H1 (cell line): Measurements from ENCODE around the gene TGM3. TPM values are rescaled to one million over a fixed set of nuclear protein-coding genes. Genes with fewer than 3 reads are reported as not detected.
A peak's percentile ranks its signal among the peaks of the same experiment; 100 is the strongest.

Source experiments
- CTCF ChIA-PET: fragments of 300-600 bp; sonication (Branson Sonifier 250); formaldehyde crosslinking; loops from one replicate; lab custom pipeline; 2021; ENCODE audit not compliant: partially characterized antibody; lab: Charles Lee
- POLR2A ChIA-PET: fragments of 300-600 bp; sonication (Branson Sonifier 250); formaldehyde crosslinking; loops from one replicate; lab custom pipeline; 2021; ENCODE audit warnings: inconsistent platforms; ENCODE audit not compliant: partially characterized antibody; lab: Charles Lee
- DNase-seq, 2 experiments: peaks; one replicate each; pipeline versions ENCODE4 v3.0.0 to v3.0.0-alpha.2; 2010 to 2022; ENCODE audit warnings: low spot score in 2 of 2, low read depth in 1 of 2, mixed read lengths in 1 of 2
- FAIRE-seq: peaks from 2 replicates; lab custom pipeline; 2011; peaks lifted over from hg19 to GRCh38; lab: Jason Lieb, UNC
- H2AFZ ChIP-seq: 2 replicates; pipeline ENCODE4 v1.8.1; 2012; ENCODE audit warnings: low read length, inconsistent platforms
- H2AK5ac ChIP-seq: 2 replicates; pipeline ENCODE4 v1.6.1; 2013; ENCODE audit warnings: low read depth, low read length
- H2BK120ac ChIP-seq: replicated peaks from 2 replicates; pipeline ENCODE3; 2013; ENCODE audit warnings: low read depth, low read length, inconsistent platforms
- H2BK12ac ChIP-seq: 2 replicates; pipeline ENCODE4 v1.6.1; 2013; ENCODE audit warnings: low read depth, low read length
- H2BK15ac ChIP-seq: 2 replicates; pipeline ENCODE4 v1.6.1; 2013; ENCODE audit warnings: low read length
- H2BK20ac ChIP-seq: 2 replicates; pipeline ENCODE4 v1.6.1; 2013; ENCODE audit warnings: low read length
- H2BK5ac ChIP-seq: 2 replicates; pipeline ENCODE4 v1.6.1; 2013; ENCODE audit warnings: low read depth, low read length
- H3K14ac ChIP-seq: 2 replicates; pipeline ENCODE4 v1.6.1; 2013; ENCODE audit warnings: inconsistent platforms; ENCODE audit not compliant: insufficient read length
- H3K18ac ChIP-seq: 2 replicates; pipeline ENCODE4 v1.6.1; 2013; ENCODE audit warnings: low read length; ENCODE audit errors: extremely low read depth
- H3K23ac ChIP-seq: 2 replicates; pipeline ENCODE4 v1.6.1; 2013; ENCODE audit warnings: inconsistent platforms; ENCODE audit not compliant: insufficient read length
- H3K23me2 ChIP-seq: 2 replicates; pipeline ENCODE4 v1.6.1; 2013; ENCODE audit warnings: low read depth, low read length
- H3K27ac ChIP-seq: 2 replicates; pipeline ENCODE4 v1.6.1; 2011; ENCODE audit warnings: low read depth, low read length, inconsistent platforms
- H3K27me3 ChIP-seq, 4 experiments: replicated peaks in 1 of 4; 1 replicate in 1 of 4; 2 replicates in 3 of 4; pipeline versions ENCODE4 v1.6.1 to v1.8.1; 2011 to 2013; ENCODE audit warnings: low read length in 3 of 4, mild to moderate bottlenecking in 3 of 4, inconsistent platforms in 2 of 4, mixed read lengths in 2 of 4, moderate library complexity in 1 of 4; ENCODE audit not compliant: control insufficient read depth in 3 of 4, insufficient read depth in 3 of 4; ENCODE audit errors: extremely low read depth in 1 of 4
- H3K36me3 ChIP-seq, 4 experiments: 2 replicates each; pipeline versions ENCODE4 v1.6.1 to v1.8.1; 2011 to 2013; ENCODE audit warnings: mild to moderate bottlenecking in 4 of 4, low read length in 3 of 4, moderate library complexity in 2 of 4, control low read depth in 1 of 4, inconsistent platforms in 1 of 4; ENCODE audit not compliant: insufficient read depth in 4 of 4, control insufficient read depth in 2 of 4
- H3K4ac ChIP-seq: replicated peaks from 2 replicates; pipeline ENCODE3; 2013; ENCODE audit warnings: low read length, low read depth, mixed read lengths, inconsistent platforms; ENCODE audit not compliant: insufficient read length
- H3K4me1 ChIP-seq, 4 experiments: replicated peaks in 1 of 4; 1 replicate in 1 of 4; 2 replicates in 3 of 4; pipeline versions ENCODE4 v1.6.1 to v1.8.1; 2011 to 2013; ENCODE audit warnings: low read length in 3 of 4, inconsistent platforms in 2 of 4, mixed read lengths in 1 of 4; ENCODE audit not compliant: insufficient read depth in 4 of 4, control insufficient read depth in 3 of 4
- H3K4me2 ChIP-seq, 2 experiments: 2 replicates each; pipeline versions ENCODE4 v1.6.1 to v1.8.1; 2011 to 2013; ENCODE audit warnings: low read depth in 2 of 2, low read length in 2 of 2, control low read depth in 1 of 2, inconsistent platforms in 1 of 2, mild to moderate bottlenecking in 1 of 2; ENCODE audit not compliant: insufficient read depth in 1 of 2
- H3K4me3 ChIP-seq, 4 experiments: fragments of 200-600, 300-600 bp in 1 of 4; sonication (generic), shearing (Covaris generic), sonication (Bioruptor Twin) in 1 of 4; 2 replicates each; pipeline versions ENCODE4 v1.5.1 to v1.8.1; 2011 to 2016; ENCODE audit warnings: low read length in 4 of 4, low read depth in 3 of 4, control low read depth in 2 of 4, inconsistent platforms in 2 of 4, mild to moderate bottlenecking in 2 of 4, mixed read lengths in 1 of 4, moderate library complexity in 1 of 4; ENCODE audit not compliant: insufficient read depth in 2 of 4; ENCODE audit errors: extremely low read depth in 1 of 4
- H3K56ac ChIP-seq: replicated peaks from 2 replicates; pipeline ENCODE3; 2013; ENCODE audit warnings: low read depth, mild to moderate bottlenecking, mixed read lengths, low read length, inconsistent platforms; ENCODE audit not compliant: insufficient read length
- H3K79me1 ChIP-seq: 2 replicates; pipeline ENCODE4 v1.6.1; 2013; ENCODE audit warnings: low read depth, low read length, control low read depth
- H3K79me2 ChIP-seq, 2 experiments: 2 replicates each; pipeline versions ENCODE4 v1.6.1 to v1.8.1; 2012 to 2013; ENCODE audit warnings: low read length in 2 of 2, mild to moderate bottlenecking in 2 of 2, inconsistent platforms in 1 of 2; ENCODE audit not compliant: insufficient read depth in 2 of 2, control insufficient read depth in 1 of 2
- H3K9ac ChIP-seq, 4 experiments: replicated peaks in 1 of 4; 1 replicate in 1 of 4; 2 replicates in 3 of 4; pipeline versions ENCODE4 v1.6.1 to v1.8.1; 2011 to 2013; ENCODE audit warnings: low read depth in 3 of 4, low read length in 3 of 4, control low read depth in 2 of 4, mild to moderate bottlenecking in 2 of 4, moderate library complexity in 2 of 4, inconsistent platforms in 1 of 4; ENCODE audit errors: extremely low read depth in 1 of 4
- H3K9me3 ChIP-seq, 2 experiments: 2 replicates each; pipeline versions ENCODE4 v1.6.1 to v1.8.1; 2012 to 2013; ENCODE audit warnings: mild to moderate bottlenecking in 2 of 2, moderate library complexity in 2 of 2, control low read depth in 1 of 2, inconsistent platforms in 1 of 2, low read depth in 1 of 2, low read length in 1 of 2, mixed read lengths in 1 of 2; ENCODE audit not compliant: insufficient read depth in 2 of 2
- H4K20me1 ChIP-seq, 2 experiments: replicated peaks in 1 of 2; 2 replicates each; pipeline versions ENCODE3 to v1.8.1; 2011 to 2013; ENCODE audit warnings: inconsistent platforms in 2 of 2, low read length in 2 of 2, mild to moderate bottlenecking in 1 of 2; ENCODE audit not compliant: insufficient read depth in 2 of 2, control insufficient read depth in 1 of 2
- H4K5ac ChIP-seq: 2 replicates; pipeline ENCODE4 v1.6.1; 2013; ENCODE audit warnings: low read length, low read depth, mixed read lengths, inconsistent platforms; ENCODE audit not compliant: insufficient read length
- H4K8ac ChIP-seq: 2 replicates; pipeline ENCODE4 v1.8.0; 2013; ENCODE audit warnings: mild to moderate bottlenecking, moderate library complexity, low read length, inconsistent platforms; ENCODE audit not compliant: insufficient read depth; ENCODE audit errors: extremely low read depth
- H4K91ac ChIP-seq: replicated peaks from 2 replicates; pipeline ENCODE3; 2013; ENCODE audit warnings: low read length, mixed read lengths, inconsistent platforms; ENCODE audit not compliant: insufficient read length
- ASH2L ChIP-seq: fragments of 200-600, 300-600 bp; sonication (generic); IDR thresholded peaks from one replicate; pipeline ENCODE4 v1.7.1; 2017; ENCODE audit warnings: low read length
- BACH1 ChIP-seq: IDR thresholded peaks from 2 replicates; pipeline ENCODE4 v1.6.1; 2012; ENCODE audit warnings: low read length, improper control_type of control experiment
- CBX5 ChIP-seq: fragments of 300-800, 300-1000 bp; sonication (generic); IDR thresholded peaks from 2 replicates; pipeline ENCODE4 v1.7.1; 2016; ENCODE audit warnings: antibody characterized with exemption, low read length, low read depth
- EP300 ChIP-seq, 2 experiments: IDR thresholded peaks; 1 replicate in 1 of 2; 2 replicates in 1 of 2; pipeline ENCODE4 v1.6.1; 2011 to 2012; ENCODE audit warnings: low read depth in 2 of 2, low read length in 2 of 2, mild to moderate bottlenecking in 2 of 2, borderline replicate concordance in 1 of 2, inconsistent platforms in 1 of 2, moderate library complexity in 1 of 2
- EZH2 ChIP-seq: fragments of 200-600 bp; sonication (generic); IDR thresholded peaks from 2 replicates; pipeline ENCODE4 v1.7.1; 2012; ENCODE audit warnings: low read depth, mild to moderate bottlenecking, moderate library complexity, low read length, inconsistent platforms; ENCODE audit not compliant: severe bottlenecking
- FOSL1 ChIP-seq: IDR thresholded peaks from 2 replicates; pipeline ENCODE4 v1.6.1; 2011; ENCODE audit warnings: mild to moderate bottlenecking, low read depth, low read length, moderate library complexity; ENCODE audit not compliant: insufficient read depth
- KDM4A ChIP-seq: IDR thresholded peaks from one replicate; pipeline ENCODE4 v1.7.1; 2012; ENCODE audit warnings: low read depth, mild to moderate bottlenecking, moderate library complexity, low read length, inconsistent platforms; ENCODE audit not compliant: severe bottlenecking
- TAF7 ChIP-seq: optimal IDR thresholded peaks from 2 replicates; pipeline ENCODE3; 2011; ENCODE audit warnings: low read depth, mild to moderate bottlenecking, inconsistent platforms, low read length, moderate library complexity, borderline replicate concordance
- USF2 ChIP-seq: IDR thresholded peaks from 2 replicates; pipeline ENCODE4 v1.6.1; 2011; ENCODE audit warnings: low read length, improper control_type of control experiment
- ZNF274 ChIP-seq: IDR thresholded peaks from 2 replicates; pipeline ENCODE4 v1.7.0; 2012; ENCODE audit warnings: low read length, borderline replicate concordance; ENCODE audit errors: extremely low read depth
- WGBS, 2 experiments: shearing (Covaris generic) in 1 of 2; methylation state at CpG; one replicate each; pipeline versions ENCODE4 v1.1.6 to v1.1.7; 2013 to 2015; ENCODE audit warnings: low lambda C conversion rate in 2 of 2, mixed read lengths in 2 of 2, inconsistent platforms in 1 of 2, low coverage in 1 of 2, missing lambda C conversion rate in 1 of 2; ENCODE audit not compliant: insufficient replicate concordance in 2 of 2, insufficient coverage in 1 of 2, insufficient read length in 1 of 2; ENCODE audit errors: extremely low coverage in 1 of 2, missing lambda C conversion rate in 1 of 2; 5-methylcytosine and 5-hydroxymethylcytosine counted together
- polyA plus RNA-seq, 7 experiments: library from polyadenylated mRNA; depleted of rRNA in 3 of 7; stranded (reverse) in 5 of 7; unstranded in 2 of 7; fragments of >200 nt in 5 of 7; fragments of 200-250 nt in 2 of 7; gene quantifications; 1 replicate in 5 of 7; 2 replicates in 1 of 7; 4 replicates in 1 of 7; pipeline versions ENCODE4 v1.2.1 to v1.2.3, GENCODE V29; 2011 to 2013; ENCODE audit warnings: missing spikeins in 2 of 7, mixed read lengths in 2 of 7
- total RNA-seq: library from RNA; stranded (reverse); fragmentation: NEBNext Ultra II Directional; extraction: Animal tissue kit (Norgen Biotek cat#: 25700); gene quantifications from 2 replicates; pipeline ENCODE4 v1.2.1, GENCODE V29; 2021

TGM3 gene
- total and polyA plus RNA-seq, 2 of the 8 experiments (the other 6 are each of a cell fraction or from before 2014, with no cell fraction given): 0.12 TPM; not detected in 1

DNA sequence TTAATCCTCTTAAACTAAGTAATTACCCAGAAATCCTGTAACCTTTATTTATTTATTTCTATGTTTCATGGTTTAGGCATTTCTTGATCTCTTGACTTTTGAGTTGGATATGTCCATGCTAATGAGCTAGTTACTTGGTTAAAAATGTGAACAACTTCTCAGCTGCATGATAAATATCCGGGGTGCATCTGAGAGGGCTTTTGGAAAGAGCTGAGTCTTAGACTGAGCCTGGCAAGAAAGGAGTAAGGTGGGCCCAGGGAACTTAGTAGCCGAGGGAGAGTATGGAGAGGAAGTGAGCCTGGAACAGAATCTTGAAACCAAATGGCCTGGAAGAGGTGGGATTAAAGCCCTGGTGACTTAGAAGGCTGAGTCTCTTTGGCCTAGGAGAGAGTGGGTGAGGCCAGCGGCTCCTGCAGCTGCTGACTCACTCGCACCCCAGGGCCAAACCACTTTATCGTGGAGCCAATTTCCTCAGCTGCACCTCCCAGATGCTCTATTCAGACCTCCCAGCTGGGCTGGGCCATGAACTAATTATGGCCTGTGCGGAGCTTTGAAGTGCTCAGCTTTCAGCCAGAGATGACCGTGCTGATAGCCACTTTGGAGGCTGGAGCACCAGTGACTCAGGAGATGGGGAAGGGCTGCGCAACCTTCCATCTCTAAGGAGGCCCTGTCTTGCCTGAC, 19.1 kb downstream of the TGM3 start:
- Histone ChIP-seq H3K9me3 (no peaks in the 10 kb centered on the region), H3K9ac (no peak overlapping the region), H2BK15ac (no peak overlapping the region), H2AFZ (no peak overlapping the region), H2BK12ac (peak overlapping the region; percentile 84; the same call in 1 of the 2 replicates), H3K27me3 (no peaks in the 10 kb centered on the region), H3K79me2 (no peaks in the 10 kb centered on the region), H3K4ac (no peak overlapping the region), H3K23ac (no peak overlapping the region), H2AK5ac (no peak overlapping the region), H4K20me1 (no peaks in the 10 kb centered on the region), H3K4me1 (no peaks in the 10 kb centered on the region), H3K14ac (no peak overlapping the region), H2BK20ac (no peak overlapping the region), H3K23me2 (no peaks in the 10 kb centered on the region), H3K4me3 (no peak overlapping the region), H3K36me3 (no peaks in the 10 kb centered on the region), H2BK120ac (no peak overlapping the region), H3K18ac (no peak overlapping the region), H3K27ac (no peak overlapping the region), H3K56ac (no peak overlapping the region), H3K79me1 (no peaks in the 10 kb centered on the region), H3K4me2 (no peak overlapping the region), H4K8ac (no peak overlapping the region), H2BK5ac (no peak overlapping the region), H4K91ac (no peak overlapping the region), H4K5ac (no peak overlapping the region)
- POLR2A ChIA-PET: interaction anchor here (0.9 kb wide), 1 partner anchor 12 kb away, joined by 3 read pairs; no protein-coding TSS in a partner anchor
- CTCF ChIA-PET: interaction anchor here (1.2 to 2.2 kb wide), 2 partner anchors 12 to 37 kb away, joined by 3 to 10 read pairs; no protein-coding TSS in a partner anchor
- DNase-seq (no peak), FAIRE-seq (no peak)
- WGBS, 2 experiments: 89% methylated on average over 8 of the region's 8 CpGs; no CpG with 5 or more reads in 1 of the 2 experiments
- TF ChIP-seq FOSL1 (no peak), CBX5 (no peak), EZH2 (no peak), BACH1 (no peak), USF2 (no peak), KDM4A (no peak), ASH2L (no peak), EP300 (IDR thresholded peaks at IDR 0.05; ENCODE audit: borderline replicate concordance in 1 of 2, low read depth in 2 of 2, low read length in 2 of 2) (no peak), ZNF274 (no peak), TAF7 (no peak)
